NCI-H2081 treated with DMSO at 0.1 percent for 48 hours (cell line): ENCODE results near the gene NUP210L.

Experiments used
- DNase-seq: peaks from one replicate; lab custom pipeline; 2025; lab: John Stamatoyannopoulos, UW

NUP210L gene

GRCh38 chr1:153963850-153964331, 191.0 kb downstream of the NUP210L start:
- DNase-seq, result no peak

GRCh38 chr1:153963030-153963849, 191.6 kb downstream of the NUP210L start, which contains the start of gene SLC39A1:
Gene SLC39A1, minus strand, starts transcription at chr1:153963537. Its CDS starts 822 bp downstream, at chr1:153962715.
- DNase-seq, result peak; percentile 95

- no peak for DNase-seq
These were observed 192.5 kb downstream of the NUP210L start for GRCh38 chr1:153962088-153963029.

DNA sequence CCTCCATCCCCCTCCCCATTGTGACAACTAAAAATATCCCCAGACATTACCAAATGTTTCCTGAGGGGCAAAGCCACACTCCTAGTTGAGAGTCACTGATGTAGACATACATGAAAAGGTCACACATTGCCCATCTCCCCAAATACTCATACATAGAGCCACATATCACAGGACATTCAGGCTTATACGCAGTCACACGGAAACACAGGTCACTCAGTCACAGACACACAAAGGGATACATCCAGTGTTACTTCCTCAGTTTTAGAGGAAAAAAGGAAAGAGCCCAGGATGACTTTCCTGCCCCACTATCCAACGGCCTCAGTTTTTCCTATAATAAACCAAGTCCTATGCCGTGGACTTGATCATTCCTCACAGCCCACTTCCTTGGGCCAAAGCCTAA, 193.5 kb downstream of the NUP210L start:
- DNase-seq, result no peak

GRCh38 chr1:153960206-153960605, 194.7 kb downstream of the NUP210L start:
- no peak for DNase-seq

- no peak for DNase-seq
These were observed 195.4 kb downstream of the NUP210L start for GRCh38 chr1:153959454-153959853.

DNA sequence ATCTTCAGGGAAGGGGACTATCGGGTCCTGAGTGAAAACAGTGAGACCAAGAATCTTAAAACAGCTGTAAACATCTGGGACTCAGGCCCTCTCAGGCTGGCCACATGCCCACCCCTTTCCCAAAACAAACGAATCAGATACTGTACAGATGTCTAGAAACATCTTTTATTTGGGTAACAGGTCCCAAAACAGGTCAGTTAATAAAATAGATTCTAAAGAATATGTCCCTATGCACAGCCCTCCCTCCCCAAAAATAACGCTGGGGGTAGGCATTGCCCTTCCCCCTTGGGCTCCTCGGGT, 196.0 kb downstream of the NUP210L start:
- no peak for DNase-seq

DNA sequence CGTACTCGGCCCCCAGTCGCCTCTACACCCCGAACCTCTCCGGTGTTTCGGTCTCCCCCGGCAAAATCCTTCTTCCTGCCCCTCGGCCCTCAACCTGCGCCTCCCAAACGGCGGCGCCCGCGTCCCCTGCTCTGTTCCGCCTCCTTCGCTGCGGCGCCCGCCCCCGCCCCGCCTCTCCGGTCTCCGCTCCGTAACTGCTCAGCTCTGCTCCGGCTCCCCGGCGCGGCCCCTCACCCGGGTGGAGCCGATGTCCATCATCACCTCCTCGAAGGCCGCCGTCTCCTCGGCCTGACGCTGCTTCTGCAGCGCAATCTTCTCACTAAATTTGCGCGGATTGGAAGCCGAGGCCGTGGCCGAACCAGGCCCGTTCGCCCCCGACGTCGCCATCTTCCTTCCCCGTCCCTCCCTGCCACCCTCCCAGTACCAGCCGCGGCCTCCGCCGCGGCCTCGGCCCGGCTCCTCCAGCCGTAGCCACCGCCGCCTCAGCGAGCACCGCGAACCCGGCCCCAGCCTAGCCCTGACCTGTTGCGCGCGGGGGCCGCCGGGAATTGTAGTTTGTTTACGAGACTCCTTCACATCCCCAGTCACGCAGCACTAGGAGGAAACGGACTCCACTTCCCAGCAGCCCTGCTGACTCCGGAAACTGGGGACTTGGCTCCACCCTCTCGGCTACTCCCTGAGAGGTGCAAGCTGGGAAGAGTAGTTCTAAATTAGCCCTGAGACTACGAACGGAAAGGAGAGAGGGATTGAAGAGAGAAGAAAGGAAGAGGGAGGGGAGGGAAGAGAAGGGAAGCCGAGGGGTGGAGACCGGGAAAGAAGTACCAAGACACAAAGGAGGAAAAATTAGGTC, 196.5 kb downstream of the NUP210L start, which contains the start of gene CRTC2:
CRTC2 (minus strand) TSS at position 502 of the 850 bp plus-strand sequence; CDS start at position 387, 115 bp downstream.
- DNase-seq, result peak; percentile 99

DNA sequence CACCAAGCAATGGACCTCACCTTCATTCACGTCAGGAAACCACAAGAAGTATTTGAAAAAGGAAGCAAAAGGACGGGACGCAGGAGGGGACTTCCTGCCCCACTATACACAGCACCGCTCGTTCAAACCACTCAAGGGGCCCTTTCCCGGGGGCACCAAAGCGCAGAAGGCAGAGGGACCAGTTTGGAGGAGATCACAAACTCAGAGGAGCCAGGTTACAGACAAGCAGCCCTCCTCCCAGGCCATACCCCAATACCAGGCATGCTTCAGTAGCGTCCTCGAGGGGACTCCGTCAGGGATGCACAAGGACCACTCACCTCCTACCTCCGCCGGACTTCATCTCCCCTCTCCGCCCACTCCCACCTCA, 197.1 kb downstream of the NUP210L start:
- no peak for DNase-seq

- no peak for DNase-seq
These were observed 197.7 kb downstream of the NUP210L start for GRCh38 chr1:153956997-153957715.

- no peak for DNase-seq
These were observed 200.0 kb downstream of the NUP210L start for GRCh38 chr1:153954826-153955225.

DNA sequence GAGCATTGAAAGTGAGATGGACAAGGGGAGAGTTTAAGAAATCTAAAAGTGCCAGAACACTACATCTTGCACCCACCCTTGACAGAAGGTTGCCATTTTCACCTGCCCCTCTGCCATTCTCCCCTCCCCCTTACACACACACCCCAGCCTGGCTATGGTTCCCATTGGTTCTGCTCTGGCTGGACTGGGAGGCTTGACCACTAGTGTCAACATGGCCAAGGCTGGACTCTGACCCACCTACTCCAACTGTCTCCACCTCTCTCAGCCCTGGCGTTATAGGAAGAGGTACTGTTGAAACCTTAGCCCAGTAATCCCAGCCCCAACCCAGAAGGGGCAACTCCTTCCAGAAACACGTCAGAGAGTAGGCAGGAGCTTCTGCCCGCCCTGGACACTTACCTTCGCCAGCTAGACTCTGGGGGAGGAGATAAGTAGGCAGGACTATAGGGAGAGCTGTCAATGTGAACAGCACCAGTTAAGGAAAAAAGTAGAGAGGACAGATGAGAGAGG, 201.0 kb downstream of the NUP210L start:
- DNase-seq, result no peak

DNA sequence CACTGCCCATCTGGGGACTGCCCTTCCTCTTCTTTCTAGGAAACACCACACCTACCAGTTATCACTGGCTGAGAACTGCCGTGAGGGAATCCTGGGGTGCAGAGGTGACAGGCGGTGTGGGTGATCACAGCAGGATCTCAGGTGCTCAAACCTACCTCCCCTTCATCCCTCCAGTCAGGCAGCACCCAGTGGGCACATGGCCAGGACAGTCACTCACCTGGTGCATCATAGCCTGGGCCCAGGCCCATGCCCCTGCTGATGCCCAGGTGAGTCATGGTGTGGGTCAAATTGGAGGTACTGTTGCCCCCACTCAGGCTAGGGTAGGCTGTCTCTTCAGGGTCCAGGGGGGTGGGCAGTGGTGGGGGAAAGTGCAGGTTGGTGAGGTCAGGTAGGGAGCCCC, 203.1 kb downstream of the NUP210L start:
- no peak for DNase-seq

DNA sequence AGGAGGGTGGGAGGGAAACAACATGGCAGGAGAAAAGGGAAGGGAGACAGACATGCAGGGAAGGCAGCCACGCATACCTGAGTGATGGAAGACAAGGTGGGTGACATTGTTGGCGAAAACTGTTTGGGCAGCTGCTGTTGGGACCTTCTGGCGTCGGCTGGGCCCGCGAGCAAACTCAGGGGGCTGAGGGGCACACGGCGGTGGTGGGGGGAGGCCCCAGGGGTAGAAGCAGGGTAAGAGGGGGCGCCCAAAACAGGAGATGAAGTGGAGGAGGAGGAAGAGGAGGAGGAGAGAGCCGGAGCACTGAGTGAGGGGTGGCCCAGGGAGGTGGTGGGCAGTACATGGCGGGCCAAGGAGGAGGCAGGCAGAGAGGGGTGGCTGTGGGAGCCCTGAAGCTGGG, 203.7 kb downstream of the NUP210L start:
- no peak for DNase-seq

DNA sequence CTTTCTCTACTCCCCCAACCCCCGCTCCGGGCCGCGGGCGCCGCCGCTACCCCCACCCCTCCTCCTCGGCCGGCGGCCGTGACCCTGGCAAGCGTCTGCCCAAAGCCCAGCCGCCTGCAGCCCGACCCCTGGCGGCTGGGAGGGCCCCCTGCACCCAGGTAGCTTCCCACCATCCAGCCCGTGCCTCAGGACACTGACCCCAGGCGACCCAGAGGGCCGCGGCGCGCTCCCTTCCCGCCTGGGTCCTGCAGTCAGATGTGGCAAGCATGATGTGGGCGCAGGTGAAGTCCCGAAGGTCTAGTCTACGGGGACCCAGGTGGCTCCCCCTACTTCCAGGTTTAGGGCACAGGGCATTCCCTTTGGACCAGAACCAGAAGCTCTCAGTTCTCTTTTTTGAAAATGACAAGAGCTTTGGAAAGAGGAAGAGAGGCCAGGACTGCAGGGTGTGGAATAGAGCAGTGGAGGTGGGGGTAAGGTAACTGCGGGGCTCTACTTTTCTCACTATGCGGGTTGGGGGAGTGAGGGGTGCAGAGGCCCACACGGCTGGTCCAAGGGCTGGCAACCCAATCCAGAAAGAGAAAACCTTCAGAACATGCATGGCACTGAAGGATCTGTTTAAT, 208.1 kb downstream of the NUP210L start, which contains the start of gene DENND4B:
DENND4B (minus strand) TSS at position 97 of the 620 bp plus-strand sequence. CDS start 2,344 bp downstream, outside the sequence.
- DNase-seq, result no peak

DNA sequence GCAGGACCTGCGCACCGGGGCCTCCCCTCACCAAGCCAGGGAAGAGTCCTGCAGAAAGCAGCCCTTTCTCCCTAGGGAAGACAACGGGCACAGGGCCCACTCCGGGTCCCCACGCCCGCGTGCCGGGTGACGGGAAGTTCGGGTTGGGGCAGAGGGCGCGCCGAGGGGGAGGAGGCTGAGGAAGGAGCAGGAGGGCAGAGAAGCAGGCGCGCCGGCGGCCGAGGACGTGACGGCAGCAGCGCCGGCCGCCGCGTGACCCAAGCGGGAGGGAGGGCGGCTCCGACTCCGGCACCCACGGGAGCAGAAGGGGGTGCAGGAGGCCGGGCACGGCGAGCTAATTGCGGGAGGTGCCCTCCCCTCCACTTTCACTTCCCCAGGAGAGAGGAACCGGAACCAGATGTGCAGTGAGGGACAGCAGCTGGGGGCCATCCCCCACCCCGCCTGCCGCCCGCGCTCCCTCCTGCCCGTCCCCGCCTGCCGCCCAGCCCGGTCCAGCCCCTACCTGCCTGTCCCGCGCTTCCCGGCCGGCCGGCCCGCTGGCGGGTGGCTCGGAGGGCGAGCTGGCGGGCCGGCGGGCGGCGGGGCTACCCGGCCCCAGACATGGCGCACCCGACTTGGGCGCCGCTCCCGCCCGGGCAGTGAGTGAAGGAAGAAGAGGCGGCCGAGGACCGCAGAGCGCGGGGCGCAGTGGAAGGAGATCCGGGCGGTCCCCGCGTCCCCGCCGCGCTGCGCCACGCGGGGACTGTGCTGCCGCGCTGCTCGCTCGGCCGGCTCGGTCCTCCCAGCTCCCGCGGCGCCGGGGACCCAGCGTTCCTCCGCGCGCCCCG, 208.9 kb downstream of the NUP210L start:
- no peak for DNase-seq

GRCh38 chr1:153945131-153945794, 209.6 kb downstream of the NUP210L start:
- no peak for DNase-seq

- no peak for DNase-seq
These were observed 210.1 kb downstream of the NUP210L start for GRCh38 chr1:153944827-153945117.
